CD4-positive, alpha-beta T cell treated with Interleukin-4 for 4 hours (primary cell): ENCODE measurements around the gene PAIP2B.
A peak's percentile ranks its signal among the peaks of the same experiment; 100 is the strongest.
"Not testable (repeated sequence)": the region's sequence is repeated elsewhere in the genome, so short reads cannot be mapped to it uniquely, and the experiment has no call there.

ENCODE experiments used
- DNase-seq: peaks from one replicate; pipeline ENCODE4 v3.0.0-alpha.2; 2020

The PAIP2B gene

GRCh38 chr2:71215447-71215846 lies 11.5 kb downstream of the PAIP2B start:
- DNase-seq = no peak

- DNase-seq = no peak
Measured at GRCh38 chr2:71212336-71212735, 14.6 kb downstream of the PAIP2B start.

- no peak for DNase-seq
Measured at GRCh38 chr2:71210292-71210691, 16.6 kb downstream of the PAIP2B start.

GRCh38 chr2:71208756-71209155 lies 18.1 kb downstream of the PAIP2B start:
- DNase-seq = no peak

- DNase-seq = no peak
Measured at GRCh38 chr2:71207601-71208000, 19.3 kb downstream of the PAIP2B start.

- DNase-seq = no peak
Measured at GRCh38 chr2:71206271-71206670, 20.6 kb downstream of the PAIP2B start.

GRCh38 chr2:71191570-71191943 lies 35.3 kb downstream of the PAIP2B start:
- no peak for DNase-seq

GRCh38 chr2:71190656-71191569 lies 36.0 kb downstream of the PAIP2B start:
- no peak for DNase-seq

GRCh38 chr2:71187589-71187988 lies 39.3 kb downstream of the PAIP2B start:
- no peak for DNase-seq

- no peak for DNase-seq
Measured at GRCh38 chr2:71186973-71187372, 39.9 kb downstream of the PAIP2B start.

GRCh38 chr2:71183306-71184115 lies 43.4 kb downstream of the PAIP2B start:
- DNase-seq = not testable (repeated sequence)

GRCh38 chr2:71181316-71181715 lies 45.6 kb downstream of the PAIP2B start:
- no peak for DNase-seq

- DNase-seq = not testable (repeated sequence)
Measured at GRCh38 chr2:71178836-71179235, 48.1 kb downstream of the PAIP2B start.

GRCh38 chr2:71174207-71174606 lies 52.7 kb downstream of the PAIP2B start:
- DNase-seq = no peak

- DNase-seq = no peak
Measured at GRCh38 chr2:71173096-71173495, 53.8 kb downstream of the PAIP2B start.

GRCh38 chr2:71166812-71167211 lies 60.1 kb downstream of the PAIP2B start:
- DNase-seq = no peak

GRCh38 chr2:71157124-71157793 lies 69.6 kb downstream of the PAIP2B start:
- DNase-seq = peak; percentile 26

- no peak for DNase-seq
Measured at GRCh38 chr2:71156573-71156972, 70.3 kb downstream of the PAIP2B start.

- DNase-seq = no peak
Measured at GRCh38 chr2:71155846-71156245, 71.1 kb downstream of the PAIP2B start.

- no peak for DNase-seq
Measured at GRCh38 chr2:71154798-71155197, 72.1 kb downstream of the PAIP2B start.

- DNase-seq = no peak
Measured at GRCh38 chr2:71154279-71154678, 72.6 kb downstream of the PAIP2B start.

- no peak for DNase-seq
Measured at GRCh38 chr2:71153585-71154224, 73.2 kb downstream of the PAIP2B start.

GRCh38 chr2:71151620-71152019 lies 75.3 kb downstream of the PAIP2B start:
- no peak for DNase-seq
